ENCODE data around the gene RPS6KA2. TPM values are rescaled to one million over a fixed set of nuclear protein-coding genes. Genes with fewer than 3 reads are reported as not detected.

Gene RPS6KA2
- polyA plus RNA-seq, 1 donor (not counting 4 experiments of a cell fraction or from before 2014, with no cell fraction given), result 8.2 TPM

GRCh38 chr6:166526937-166527336, 100.1 kb downstream of the RPS6KA2 start:
- Histone ChIP-seq H3K79me2 (ENCODE audit: control insufficient read depth, insufficient read depth, low read length) (no peaks in the 10 kb centered on the region), H3K9me1 (ENCODE audit: control insufficient read depth, extremely low read depth, insufficient read depth, low read length) (no peaks in the 10 kb centered on the region), H3K9me3 (ENCODE audit: control insufficient read depth, low read depth, low read length) (no peaks in the 10 kb centered on the region), H3K27me3 (ENCODE audit: control insufficient read depth, extremely low read depth, insufficient read depth, low read length) (no peaks in the 10 kb centered on the region), H3K4me3 (ENCODE audit: control insufficient read depth in 2 of 3, extremely low read depth in 1 of 3, insufficient read depth in 2 of 3, low read depth in 1 of 3, low read length in 3 of 3) (no peak overlapping the region), H3K9ac (ENCODE audit: control insufficient read depth, extremely low read depth, insufficient read depth, low read length) (no peak overlapping the region), H4K20me1 (ENCODE audit: control insufficient read depth, extremely low read depth, insufficient read depth, low read length) (no peaks in the 10 kb centered on the region), H3K27ac (ENCODE audit: control insufficient read depth, insufficient read depth, low read length) (no peak overlapping the region), H3K4me1 (ENCODE audit: control insufficient read depth, extremely low read depth, insufficient read depth, low read length) (no peaks in the 10 kb centered on the region), H3K36me3 (ENCODE audit: control insufficient read depth in 2 of 2, extremely low read depth in 1 of 2, insufficient read depth in 2 of 2, low read length in 2 of 2) (no peaks in the 10 kb centered on the region), H2AFZ (ENCODE audit: control insufficient read depth, low read length) (no peak overlapping the region), H3K4me2 (ENCODE audit: control insufficient read depth, extremely low read depth, insufficient read depth, low read depth, low read length) (no peak overlapping the region)
- TF ChIP-seq CTCF (optimal IDR thresholded peaks at IDR 0.05 in 1 of 3, IDR thresholded peaks at IDR 0.05 in 1 of 3, conservative IDR thresholded peaks at IDR 0.05 in 1 of 3; ENCODE audit: extremely low read depth in 1 of 3, insufficient read depth in 2 of 3, low read length in 3 of 3), result no peak
- FAIRE-seq (no peak), DNase-seq (ENCODE audit: low read depth, low spot score) (no peak)
- dilution Hi-C loops (cut with MboI; ENCODE audit: extremely low pct_ligation_motif_present, low sequenced_read_pairs), result no loop called here

- Histone ChIP-seq H3K27ac (ENCODE audit: control insufficient read depth, insufficient read depth, low read length) (no peak overlapping the region), H3K4me2 (ENCODE audit: control insufficient read depth, extremely low read depth, insufficient read depth, low read depth, low read length) (no peak overlapping the region), H2AFZ (ENCODE audit: control insufficient read depth, low read length) (no peak overlapping the region), H3K4me1 (ENCODE audit: control insufficient read depth, extremely low read depth, insufficient read depth, low read length) (no peaks in the 10 kb centered on the region), H3K9me3 (ENCODE audit: control insufficient read depth, low read depth, low read length) (no peaks in the 10 kb centered on the region), H3K9ac (ENCODE audit: control insufficient read depth, extremely low read depth, insufficient read depth, low read length) (no peak overlapping the region), H3K79me2 (ENCODE audit: control insufficient read depth, insufficient read depth, low read length) (no peaks in the 10 kb centered on the region), H3K4me3 (ENCODE audit: control insufficient read depth in 2 of 3, extremely low read depth in 1 of 3, insufficient read depth in 2 of 3, low read depth in 1 of 3, low read length in 3 of 3) (no peak overlapping the region), H3K9me1 (ENCODE audit: control insufficient read depth, extremely low read depth, insufficient read depth, low read length) (no peaks in the 10 kb centered on the region), H3K36me3 (ENCODE audit: control insufficient read depth in 2 of 2, extremely low read depth in 1 of 2, insufficient read depth in 2 of 2, low read length in 2 of 2) (no peaks in the 10 kb centered on the region), H3K27me3 (ENCODE audit: control insufficient read depth, extremely low read depth, insufficient read depth, low read length) (no peaks in the 10 kb centered on the region), H4K20me1 (ENCODE audit: control insufficient read depth, extremely low read depth, insufficient read depth, low read length) (no peaks in the 10 kb centered on the region)
- dilution Hi-C loops (cut with MboI; ENCODE audit: extremely low pct_ligation_motif_present, low sequenced_read_pairs), result no loop called here
- no peak for TF ChIP-seq EZH2 (IDR thresholded peaks at IDR 0.05; ENCODE audit: low read length)
- no peak for TF ChIP-seq CTCF (optimal IDR thresholded peaks at IDR 0.05 in 1 of 3, IDR thresholded peaks at IDR 0.05 in 1 of 3, conservative IDR thresholded peaks at IDR 0.05 in 1 of 3; ENCODE audit: extremely low read depth in 1 of 3, insufficient read depth in 2 of 3, low read length in 3 of 3)
- no peak for DNase-seq (ENCODE audit: low read depth, low spot score)
- no peak for FAIRE-seq
Observed at GRCh38 chr6:166525567-166525966, 101.5 kb downstream of the RPS6KA2 start.
